Measurements from ENCODE around the gene SEMA6B. TPM values are rescaled to one million over a fixed set of nuclear protein-coding genes. Genes with fewer than 3 reads are reported as not detected.
"Not testable (repeated sequence)": the region's sequence is repeated elsewhere in the genome, so short reads cannot be mapped to it uniquely, and the experiment has no call there.

SEMA6B gene
- total RNA-seq, result 373 and 483 TPM in 2 replicates
- 75.2 TPM for polyA plus RNA-seq (2012)

DNA sequence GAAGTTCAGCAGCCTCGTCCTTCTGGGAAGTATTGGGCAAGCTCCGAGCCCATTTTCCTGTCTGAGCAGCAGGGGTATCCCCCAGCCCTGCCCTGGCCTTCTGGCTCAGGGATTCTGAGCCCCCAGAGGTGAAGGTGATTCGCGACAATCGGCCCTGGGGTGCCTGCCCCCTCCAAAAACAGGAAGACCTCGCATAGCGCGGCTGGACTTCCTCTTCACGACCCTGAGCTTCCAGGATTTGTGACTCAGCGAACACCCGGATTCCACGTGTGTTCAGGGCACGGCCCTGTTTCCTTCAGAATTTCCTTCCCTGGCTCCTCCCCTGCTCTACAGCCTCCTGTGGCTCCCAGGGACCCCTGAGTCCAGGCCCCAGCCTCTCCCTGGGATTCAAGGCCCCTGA is at the start of gene SEMA6B:
SEMA6B (minus strand) TSS at position 116 of the 400 bp plus-strand sequence. CDS start 1,227 bp downstream, outside the sequence.
- no peak for DNase-seq (ENCODE audit: low read depth)

DNA sequence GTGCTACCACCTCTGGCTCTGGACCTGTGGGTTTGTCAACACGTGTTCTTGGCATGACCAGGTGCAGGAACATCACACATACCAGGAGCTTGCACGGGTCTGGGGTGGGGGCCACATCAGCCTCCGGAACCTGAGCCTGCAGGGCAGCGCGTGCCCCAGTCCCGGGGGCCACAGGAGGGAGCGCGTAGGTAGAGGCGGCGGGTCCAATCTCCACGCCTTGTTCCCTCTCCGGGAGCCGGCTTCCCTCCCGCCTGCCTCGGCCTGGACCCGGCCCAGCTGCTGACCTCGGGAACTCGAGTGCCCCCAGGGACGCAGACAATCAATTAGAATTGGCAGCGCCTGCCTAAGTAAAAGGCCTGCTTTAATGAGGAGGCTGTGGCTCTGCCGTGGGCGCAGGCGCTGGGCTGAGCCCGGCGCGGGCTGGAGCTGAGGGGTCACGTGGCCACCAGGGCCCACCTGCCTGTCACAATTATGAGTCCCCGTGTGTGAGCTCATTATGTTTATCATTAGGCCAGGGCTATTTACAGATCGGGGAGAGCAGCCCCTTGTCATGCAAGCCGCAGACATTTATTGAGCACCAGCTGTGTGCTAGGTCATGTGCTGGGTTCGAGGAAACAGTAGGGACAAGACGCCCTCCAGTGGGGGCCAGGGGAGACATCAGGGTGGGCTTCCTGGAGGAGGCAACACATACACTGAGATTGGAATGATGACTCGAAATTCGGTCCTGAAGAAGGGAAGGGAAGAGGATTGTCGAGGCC is 47.6 kb upstream of the SEMA6B start:
- peak; percentile 75 for DNase-seq (ENCODE audit: low read depth)

DNA sequence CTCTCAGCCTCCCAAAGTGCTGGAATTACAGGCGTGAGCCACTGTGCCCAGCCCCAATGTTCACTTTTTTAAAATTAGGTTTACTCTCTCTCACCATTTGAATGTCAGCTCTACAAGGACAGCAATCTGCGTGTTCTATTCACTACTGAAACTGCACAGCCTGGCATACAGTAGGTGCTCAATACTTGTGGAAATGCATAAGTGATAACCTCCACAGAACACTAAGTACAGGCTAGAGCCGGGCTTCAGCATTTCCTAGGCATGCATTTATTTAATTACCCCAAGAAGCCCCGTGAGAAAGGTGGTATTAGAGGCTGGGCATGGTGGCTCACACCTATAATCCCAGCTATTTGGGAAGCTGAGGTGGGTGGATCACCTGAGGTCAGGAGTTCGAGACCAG is 46.7 kb upstream of the SEMA6B start:
- no peak for DNase-seq (ENCODE audit: low read depth)

DNA sequence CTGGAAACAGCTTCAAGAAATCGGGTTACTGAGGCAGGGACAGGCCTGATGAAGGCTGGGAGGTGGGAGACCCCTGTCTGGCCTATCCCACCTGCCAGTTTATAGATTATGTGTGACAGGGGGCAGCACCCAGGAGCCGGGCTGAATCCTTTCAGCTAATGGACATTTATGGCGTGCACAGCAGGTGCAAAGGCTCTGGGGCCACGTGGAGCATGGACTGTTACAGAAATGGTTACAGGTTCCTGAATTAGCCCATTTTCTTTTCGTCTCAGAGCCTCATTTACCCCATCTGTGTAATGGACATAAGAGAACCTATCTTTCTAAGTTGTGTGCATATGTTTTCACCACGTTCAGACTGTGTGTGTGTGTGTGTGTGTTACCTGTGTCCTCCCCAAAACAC is 45.4 kb upstream of the SEMA6B start:
- DNase-seq (ENCODE audit: low read depth), result no peak

GRCh38 chr19:4602915-4603314 is 43.4 kb upstream of the SEMA6B start:
- DNase-seq (ENCODE audit: low read depth), result no peak

DNA sequence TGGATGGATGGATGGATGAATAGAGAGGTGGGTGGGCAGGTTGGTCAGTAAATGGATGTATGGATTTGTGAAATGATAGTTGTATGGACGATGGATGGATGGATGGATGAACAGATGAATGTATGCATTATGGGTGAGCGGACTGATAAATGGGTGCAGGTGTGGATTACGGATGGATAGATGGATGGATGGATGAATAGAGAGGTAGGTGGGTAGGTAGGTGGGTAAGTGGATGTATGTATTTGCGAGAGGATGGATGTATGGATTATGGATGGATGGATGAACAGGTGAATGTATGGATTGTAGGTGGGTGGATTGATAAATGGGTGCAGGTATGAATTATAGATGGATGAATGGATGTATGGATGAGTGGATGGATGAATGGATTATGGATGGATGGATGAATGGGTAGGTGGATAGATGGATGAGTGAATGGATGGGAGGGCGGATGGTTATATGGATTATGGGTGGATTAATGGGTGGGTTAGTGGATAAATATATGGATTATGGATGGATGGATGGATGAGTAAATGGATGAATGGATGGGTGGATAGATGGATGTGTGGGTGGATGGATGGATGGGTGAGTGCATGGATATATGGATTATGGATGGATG is 42.8 kb upstream of the SEMA6B start:
- DNase-seq (ENCODE audit: low read depth), result no peak

DNA sequence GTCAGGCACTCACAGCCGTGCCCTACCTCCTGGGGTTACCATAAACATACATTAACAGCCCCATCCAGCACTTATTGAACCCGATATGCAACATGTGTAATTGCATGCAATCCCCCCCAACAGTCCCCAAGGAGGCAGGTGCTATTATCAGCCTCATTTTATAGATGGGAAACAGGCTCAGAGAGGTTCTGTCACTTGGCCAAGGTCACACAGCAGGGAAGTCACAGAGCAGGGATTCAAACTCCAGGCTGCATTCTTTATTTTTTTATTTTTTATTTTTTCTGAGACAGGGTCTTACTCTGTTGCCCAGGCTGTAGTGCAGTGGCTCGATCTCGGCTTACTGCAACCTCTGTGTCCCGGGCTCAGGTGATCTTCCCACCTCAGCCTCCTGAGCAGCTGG is 41.4 kb upstream of the SEMA6B start:
- DNase-seq (ENCODE audit: low read depth), result no peak

GRCh38 chr19:4600082-4600481 is 40.6 kb upstream of the SEMA6B start:
- DNase-seq (ENCODE audit: low read depth), result no peak

DNA sequence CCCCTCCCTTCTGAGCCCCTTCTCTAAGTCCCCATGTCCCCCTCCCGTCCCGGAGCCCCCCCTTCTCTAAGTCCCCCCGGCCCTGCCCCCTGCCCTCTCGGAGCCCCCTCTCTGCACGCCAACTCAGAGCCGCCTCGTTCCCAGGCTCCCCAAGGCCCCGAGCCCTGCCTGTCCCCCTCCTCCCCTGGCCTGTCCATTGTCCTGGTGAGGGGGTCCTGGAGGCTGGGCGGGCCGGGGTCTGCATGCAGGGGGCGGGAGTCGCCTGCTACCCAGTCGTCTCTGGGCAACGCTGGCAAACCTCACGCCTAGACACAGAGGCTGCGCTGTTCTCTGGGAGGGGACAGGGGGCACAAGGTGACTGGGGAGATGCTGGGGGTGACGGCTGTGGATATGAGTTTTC is 39.2 kb upstream of the SEMA6B start:
- no peak for DNase-seq (ENCODE audit: low read depth)

- peak; percentile 92 for DNase-seq (ENCODE audit: low read depth)
These were observed 38.6 kb upstream of the SEMA6B start for GRCh38 chr19:4597975-4598671.

- DNase-seq (ENCODE audit: low read depth), result peak; percentile 66
These were observed 37.9 kb upstream of the SEMA6B start for GRCh38 chr19:4597278-4597974.

DNA sequence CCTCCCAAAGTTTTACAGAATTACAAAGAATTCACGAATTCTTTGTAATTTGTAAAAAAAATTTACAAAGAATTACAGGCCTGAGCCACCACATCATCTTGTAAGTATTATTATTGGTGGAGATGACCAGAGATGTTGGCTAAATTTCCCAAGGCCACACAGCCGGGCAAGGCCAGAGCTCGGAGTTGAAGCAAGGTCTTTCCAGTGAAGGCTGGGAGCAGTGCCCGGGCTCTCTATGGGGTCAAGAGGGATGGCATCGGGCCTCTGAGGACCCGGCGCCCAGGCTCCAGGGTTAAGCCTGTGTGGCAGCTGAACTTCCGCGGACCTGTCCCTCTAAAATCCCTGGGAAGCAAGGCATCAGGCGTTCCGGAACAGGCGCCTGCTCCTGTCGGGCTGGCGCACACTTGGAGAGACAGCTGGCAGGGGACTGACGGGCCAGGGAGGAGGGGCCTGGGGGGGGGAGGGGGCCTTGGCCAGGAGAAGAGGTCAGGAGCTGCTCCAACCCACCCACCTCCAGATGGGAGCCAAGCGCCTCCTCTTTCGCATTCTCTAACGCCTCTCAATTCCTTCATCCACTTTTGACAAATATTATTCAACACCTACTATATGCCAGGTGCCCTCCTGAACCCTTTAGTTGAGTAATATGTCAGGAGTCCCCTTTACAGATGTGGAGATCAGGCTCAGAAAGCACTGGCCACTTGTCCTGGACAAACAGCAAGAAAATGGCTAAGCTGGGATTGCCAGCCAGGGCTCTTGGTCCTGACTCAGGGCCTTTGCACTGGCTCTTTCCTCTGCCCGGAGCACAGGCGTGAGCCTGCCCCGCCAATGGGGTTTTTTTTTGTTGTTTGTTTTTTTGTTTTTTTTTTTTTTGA is 36.8 kb upstream of the SEMA6B start:
- DNase-seq (ENCODE audit: low read depth), result peak; percentile 83

DNA sequence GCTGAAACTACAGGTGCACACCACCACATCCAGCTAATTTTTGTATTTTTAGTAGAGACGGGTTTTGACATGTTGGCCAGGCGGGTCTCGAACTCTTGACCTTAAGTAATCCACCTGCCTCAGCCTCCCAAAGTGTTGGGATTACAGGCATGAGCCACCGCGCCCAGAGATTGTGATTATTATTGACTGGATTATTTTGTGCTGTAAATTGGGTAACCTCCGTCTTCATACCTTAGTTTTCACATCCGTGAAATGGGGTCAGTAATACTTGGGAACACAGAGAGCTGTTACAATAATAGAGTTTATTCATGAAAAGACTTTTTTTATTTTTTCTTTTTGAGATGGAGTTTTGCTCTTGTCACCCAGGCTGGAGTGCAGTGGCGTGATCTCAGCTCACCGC is 35.7 kb upstream of the SEMA6B start:
- not testable (repeated sequence) for DNase-seq (ENCODE audit: low read depth)

- no peak for DNase-seq (ENCODE audit: low read depth)
These were observed 34.7 kb upstream of the SEMA6B start for GRCh38 chr19:4594201-4594600.

DNA sequence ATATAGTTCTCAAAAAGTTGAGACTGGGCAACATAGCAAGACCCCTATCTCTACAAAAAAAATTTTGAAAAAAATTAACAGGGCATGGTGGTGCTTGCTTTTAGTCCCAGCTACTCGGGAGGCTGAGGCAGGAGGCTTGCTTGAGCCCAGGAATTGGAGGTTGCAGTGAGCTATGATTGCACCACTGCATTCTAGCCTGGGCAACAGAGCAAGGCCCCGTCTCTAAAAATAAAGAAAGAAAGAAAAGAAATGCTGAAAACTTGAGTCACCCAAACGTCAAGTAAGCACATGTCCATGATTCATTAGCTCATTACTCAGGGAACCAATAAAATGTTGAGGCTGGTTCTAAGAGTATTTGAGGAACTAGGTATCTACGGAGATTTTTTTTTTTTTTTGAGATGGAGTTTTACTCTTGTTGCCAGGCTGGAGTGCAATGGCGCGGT is 33.9 kb upstream of the SEMA6B start:
- peak; percentile 22 for DNase-seq (ENCODE audit: low read depth)

- no peak for DNase-seq (ENCODE audit: low read depth)
These were observed 33.0 kb upstream of the SEMA6B start for GRCh38 chr19:4592445-4592844.

- DNase-seq (ENCODE audit: low read depth), result no peak
These were observed 31.8 kb upstream of the SEMA6B start for GRCh38 chr19:4591320-4591719.

GRCh38 chr19:4590559-4590958 is 31.1 kb upstream of the SEMA6B start:
- DNase-seq (ENCODE audit: low read depth), result no peak

DNA sequence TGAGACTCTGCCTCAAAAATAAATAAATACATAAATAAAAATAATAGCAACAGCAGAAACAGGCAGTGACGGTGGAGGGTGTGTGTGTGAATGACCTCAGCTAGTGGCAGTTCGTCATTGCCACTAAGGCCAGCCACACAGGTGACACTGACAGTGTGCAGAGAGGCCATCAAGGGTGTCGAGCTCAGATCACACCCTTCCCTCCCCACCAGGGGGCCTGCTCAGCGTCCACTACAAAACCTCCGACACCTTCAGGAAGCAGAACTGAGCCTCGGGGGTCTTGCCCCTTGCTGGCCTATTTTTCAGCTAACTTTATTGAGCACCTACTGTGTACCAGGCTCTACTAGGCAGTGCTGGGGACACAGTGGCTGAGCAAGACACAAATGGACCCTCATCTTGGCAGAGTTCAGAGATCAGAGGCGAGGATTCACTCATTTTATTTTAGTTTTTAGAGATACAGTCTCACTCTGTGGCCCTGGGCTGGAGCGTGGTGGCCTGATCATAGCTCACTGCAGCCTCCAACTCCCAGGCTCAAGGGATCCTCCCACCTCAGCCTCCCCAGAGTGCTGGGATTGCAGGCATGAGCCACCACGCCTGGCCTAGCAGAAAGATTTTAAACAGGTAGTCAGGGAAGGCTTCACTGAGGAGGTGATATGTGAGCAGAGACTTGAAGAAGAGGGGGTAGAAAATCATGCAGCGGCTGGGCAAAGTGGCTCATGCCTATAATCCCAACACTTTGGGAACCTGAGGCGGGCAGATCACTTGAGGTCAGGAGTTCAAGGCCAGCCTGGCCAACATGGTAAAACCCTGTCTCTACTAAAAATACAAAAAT is 30.3 kb upstream of the SEMA6B start:
- DNase-seq (ENCODE audit: low read depth), result peak; percentile 59

GRCh38 chr19:4588291-4588761 is 28.8 kb upstream of the SEMA6B start:
- DNase-seq (ENCODE audit: low read depth), result no peak
